HuH-7 (cell line): ENCODE results near the gene ZBTB38.

Experiments
- DNase-seq: peaks from one replicate; pipeline ENCODE4 v3.0.0; 2011; ENCODE audit warnings: low spot score

Gene ZBTB38

DNA sequence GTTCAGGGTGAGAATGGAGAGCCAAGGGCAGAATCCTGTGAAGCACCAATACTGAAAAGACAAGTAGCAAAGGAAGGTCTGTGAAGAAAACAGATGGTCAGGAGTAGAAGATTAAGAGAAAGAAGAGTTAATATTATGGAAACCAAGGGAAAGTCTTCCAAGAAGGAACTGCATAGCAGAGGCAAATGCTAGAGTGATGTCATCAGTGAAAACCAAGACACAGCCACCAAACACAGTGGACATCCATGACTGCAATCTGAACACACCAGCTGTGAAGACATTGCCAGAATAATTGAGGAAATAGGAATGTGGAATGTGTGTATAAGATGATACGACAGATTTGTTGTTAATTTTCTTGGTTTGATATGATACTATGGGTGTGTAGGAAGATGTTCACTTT is 26.8 kb upstream of the ZBTB38 start:
- DNase-seq = no peak

DNA sequence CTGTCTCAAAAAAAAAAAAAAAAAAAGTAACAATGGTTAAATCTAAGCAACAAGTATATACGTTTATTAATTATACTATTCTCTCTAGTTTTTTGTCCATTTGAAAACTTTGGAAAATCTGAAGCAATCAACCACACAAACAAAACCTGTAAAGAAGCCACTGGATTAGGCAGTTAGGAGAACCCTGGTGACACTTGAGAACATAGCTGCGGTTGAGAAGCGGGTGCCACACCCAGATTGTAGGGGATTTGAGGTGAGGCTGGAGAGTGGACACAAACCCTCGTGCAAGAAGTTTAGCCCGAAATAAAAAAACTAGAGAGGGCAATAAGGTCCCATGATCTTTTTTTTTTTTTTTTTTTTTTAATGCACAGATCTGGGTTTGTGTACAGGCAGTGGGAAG is 25.9 kb upstream of the ZBTB38 start:
- no peak for DNase-seq

DNA sequence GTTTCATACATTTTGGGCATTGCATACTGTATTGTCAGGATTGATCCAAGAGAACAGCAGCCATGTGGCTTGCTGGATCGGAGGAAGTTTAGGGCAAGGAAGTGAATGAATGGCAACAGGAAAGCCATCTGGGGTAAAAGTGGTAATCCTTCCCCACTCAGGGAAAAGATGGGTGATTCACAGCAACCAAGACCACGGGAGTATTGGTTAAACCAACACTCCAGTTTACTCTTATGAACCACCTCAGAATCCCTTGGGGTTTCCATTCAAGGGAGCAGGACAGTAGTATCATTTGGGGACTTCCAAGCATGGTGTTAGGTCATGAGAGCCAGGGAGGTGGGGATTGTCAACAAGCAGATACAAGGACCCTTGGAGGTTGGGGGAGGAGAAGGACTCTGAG is 25.2 kb upstream of the ZBTB38 start:
- DNase-seq = no peak

DNA sequence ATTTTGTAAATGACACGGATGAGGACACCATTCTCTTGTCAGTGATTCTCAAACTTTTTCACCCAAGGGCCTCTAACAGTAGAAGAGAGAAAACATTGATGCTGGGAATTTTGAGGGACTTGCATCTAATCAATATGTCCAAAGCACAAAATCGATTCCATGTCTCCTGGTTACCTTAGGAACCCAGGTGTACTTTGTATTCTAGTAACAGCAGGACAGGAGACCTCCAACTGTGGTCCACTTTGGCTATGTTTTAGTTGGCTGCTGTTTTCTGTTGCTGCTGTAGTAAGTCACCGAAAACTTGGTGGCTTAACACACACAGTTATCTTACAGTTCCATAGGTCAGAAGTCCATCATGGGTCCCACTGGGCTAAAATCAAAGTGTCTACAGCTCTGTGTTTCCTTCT is 24.4 kb upstream of the ZBTB38 start:
- DNase-seq = no peak

DNA sequence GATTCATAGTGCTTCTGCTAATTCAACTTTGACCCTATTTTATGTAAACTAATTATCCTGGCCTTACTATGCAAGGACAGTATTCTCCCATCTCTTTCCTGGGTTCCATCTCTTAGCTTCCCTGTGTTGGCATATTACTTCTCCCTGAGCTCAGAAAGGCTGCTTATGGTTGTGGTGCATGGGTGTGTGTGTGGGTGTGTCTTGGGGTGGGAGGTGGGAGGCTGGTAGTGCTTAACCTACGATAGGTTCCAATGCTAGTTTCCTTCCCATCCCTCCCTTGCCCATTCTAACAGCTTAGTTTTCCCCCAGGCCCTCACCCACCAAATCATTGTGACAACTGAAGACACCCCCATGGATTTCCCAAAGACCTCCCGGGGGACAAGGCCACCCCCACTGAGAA is 22.8 kb upstream of the ZBTB38 start:
- no peak for DNase-seq

DNA sequence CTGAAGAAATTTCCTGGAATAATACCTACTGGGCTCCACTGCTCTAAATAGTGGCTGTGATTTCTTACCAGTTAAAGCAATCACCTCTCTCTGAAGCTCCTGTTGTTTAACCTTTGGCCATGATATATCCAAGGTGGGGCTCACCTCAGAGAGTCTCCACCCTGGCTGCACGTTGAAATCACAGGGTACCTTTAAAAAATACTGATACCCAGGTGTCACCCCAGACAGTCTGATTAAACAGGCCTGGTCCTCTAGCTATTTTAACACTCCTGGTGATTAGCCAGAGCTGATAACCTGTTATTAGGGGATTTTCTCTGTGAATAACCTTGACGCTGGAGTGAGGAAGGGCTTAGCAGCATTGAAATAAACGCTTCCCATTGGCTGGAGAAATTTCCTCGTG is 22.3 kb upstream of the ZBTB38 start:
- DNase-seq = no peak

DNA sequence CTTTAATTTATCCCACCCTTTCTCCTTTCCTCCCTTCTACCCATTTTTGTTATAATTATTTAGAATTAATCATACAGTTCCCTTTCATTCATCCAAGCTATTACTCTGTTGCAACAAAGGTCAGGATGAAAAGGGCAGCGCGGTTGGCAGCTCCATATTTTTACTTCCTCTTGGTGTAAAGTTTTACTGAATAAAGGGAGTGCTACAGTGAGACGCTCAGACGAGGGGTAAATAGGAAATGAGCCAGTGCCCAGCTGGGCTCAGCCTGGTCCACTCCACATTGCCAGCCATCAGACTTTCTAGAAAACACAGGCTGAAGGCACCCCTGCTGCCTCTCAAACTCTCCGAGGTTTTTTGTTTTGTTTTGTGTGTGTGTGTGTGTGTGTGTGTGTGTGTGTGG is 21.9 kb upstream of the ZBTB38 start:
- no peak for DNase-seq

DNA sequence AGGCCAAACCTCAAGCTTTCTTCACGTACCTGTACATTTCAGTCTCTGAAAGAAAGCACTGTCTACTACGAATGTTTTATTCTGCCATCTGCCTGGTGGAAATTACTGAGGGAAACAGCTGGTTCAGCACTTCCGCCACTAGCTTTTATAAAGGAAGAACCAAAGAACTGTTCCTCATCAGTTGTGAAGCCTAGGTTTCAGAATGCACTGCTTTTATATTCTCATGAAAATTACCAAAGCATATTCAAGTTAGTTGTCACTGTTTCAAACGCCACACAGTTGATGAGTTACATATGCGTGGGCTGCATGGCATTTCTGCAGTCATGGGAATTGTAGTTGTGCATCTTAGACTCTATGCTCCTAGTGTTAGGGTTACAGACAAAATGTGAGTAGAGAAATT is 21.5 kb upstream of the ZBTB38 start:
- DNase-seq = no peak

DNA sequence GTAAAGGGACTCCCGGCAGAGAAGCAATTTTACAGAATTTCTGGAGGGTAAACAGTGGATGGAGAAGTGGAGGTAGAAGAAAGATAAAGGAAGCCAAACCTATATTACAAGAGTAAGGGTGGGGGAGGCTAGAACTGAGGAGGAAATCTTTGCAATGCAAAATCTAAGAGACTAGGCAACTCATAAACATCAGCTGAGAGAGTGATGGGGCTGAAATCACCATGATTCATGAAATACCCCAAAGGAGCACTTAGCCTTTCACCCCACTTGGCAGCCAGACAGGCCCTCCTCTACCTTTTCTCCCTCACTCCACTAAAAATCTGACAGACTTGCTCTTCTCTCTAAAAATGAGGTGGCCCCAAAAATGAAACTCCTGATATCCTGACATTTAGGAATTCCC is 19.5 kb upstream of the ZBTB38 start:
- no peak for DNase-seq

DNA sequence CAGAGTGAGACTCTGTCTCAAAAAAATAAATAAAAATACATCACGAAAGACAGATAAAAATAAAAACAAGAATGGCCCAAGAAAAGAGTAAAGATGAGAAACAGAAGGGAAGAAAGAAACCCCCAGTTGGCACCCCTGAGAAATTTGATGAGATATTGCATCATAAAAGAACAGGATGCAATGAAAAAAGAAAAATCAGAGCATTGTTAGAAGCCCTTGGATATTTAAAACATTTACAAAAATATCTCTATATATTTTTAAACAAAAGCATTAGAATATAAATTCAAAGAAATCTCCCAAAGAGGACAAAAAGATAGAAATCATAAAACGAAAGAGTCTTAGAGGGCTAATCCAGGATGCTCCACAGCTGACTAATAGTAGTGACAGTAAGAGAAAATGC is 18.6 kb upstream of the ZBTB38 start:
- no peak for DNase-seq

DNA sequence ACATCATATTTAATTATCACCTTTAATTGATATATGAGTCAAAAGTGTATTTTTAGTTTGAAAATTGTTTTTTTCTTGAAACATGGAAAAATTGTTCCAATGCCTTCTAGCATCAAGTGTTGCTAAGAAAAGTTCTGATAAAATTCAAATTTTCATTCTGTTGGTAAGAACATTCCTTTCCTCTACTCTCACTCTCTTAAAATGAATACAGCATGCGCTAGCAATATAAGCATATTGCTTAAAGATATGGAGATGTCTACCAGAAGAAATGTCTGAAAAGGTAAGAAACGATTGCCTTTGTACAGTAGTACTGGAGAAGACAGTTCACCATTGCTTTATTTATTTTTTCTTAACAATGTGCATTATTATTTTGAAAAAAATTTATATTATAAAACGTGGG is 17.6 kb upstream of the ZBTB38 start:
- DNase-seq = no peak

DNA sequence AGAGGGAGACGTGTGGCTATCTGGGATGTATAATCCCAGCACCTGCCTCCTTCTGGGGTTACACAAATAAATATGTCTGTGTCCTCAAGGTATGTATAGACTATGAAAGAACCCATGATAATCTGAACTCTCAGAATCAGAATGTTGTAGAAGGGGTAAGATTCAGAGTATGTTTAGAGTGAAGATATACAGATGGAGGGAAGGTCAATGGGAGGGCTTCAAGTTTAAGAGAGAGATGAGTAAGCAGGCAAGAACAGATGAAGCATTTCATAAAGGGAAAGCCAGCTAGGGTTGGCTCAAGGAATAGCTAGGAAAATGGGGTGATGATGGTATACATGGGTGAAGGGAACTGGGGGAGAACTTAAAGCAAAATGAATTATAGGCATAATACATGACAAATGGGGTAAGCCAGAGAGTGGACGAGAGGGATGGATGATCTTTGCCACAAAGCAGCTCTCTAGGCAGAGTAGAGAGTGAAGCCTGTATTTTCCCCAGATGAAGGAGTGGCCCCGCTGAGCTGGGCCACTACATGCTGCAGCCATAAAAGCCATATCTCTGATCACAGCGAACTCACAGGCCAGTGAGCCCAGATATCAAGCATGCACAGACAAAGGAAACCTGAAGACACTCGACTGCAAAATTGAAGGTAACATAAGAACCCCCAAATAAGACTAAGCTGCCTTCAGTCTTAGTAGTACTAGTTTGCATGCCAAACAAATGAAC is 15.9 kb upstream of the ZBTB38 start:
- DNase-seq = no peak

DNA sequence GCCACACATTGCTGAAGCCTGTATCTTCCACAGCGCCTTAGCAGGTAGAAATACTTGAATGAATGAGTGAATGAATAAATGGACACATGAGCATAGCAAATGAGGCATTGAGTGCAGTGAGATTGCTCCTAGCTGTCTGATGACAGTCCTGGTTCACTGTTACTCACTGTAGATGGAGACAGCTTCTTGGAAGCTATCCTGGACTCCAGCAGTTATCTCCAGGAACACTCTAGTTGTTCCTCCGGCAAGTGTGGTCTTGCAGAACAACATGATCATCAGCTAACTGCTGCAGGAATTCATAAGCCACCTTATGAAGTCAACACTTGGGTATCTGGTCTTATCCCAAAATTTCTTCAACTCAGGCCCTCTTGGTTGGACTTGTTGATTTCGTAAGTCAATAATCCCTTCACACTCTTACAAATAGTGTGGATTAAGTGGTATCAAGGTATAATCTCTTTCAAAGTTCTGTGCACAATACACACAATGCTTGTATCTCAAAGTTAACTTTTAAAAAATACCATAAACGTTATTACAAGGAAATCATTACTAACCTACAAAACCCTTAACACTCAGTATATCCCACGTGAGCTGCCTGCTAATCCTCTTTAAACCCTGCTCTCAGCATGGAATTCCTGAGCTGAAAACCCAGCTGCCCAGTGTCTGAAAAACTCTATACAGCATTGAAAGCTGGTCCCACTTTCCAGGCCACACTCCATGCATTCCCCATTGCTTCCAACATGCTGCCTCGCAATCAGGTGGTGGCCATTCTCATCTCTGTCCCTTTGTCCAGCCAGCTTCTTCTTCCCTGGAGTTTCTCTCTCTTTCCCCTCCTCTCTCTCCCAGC is 14.4 kb upstream of the ZBTB38 start:
- no peak for DNase-seq

DNA sequence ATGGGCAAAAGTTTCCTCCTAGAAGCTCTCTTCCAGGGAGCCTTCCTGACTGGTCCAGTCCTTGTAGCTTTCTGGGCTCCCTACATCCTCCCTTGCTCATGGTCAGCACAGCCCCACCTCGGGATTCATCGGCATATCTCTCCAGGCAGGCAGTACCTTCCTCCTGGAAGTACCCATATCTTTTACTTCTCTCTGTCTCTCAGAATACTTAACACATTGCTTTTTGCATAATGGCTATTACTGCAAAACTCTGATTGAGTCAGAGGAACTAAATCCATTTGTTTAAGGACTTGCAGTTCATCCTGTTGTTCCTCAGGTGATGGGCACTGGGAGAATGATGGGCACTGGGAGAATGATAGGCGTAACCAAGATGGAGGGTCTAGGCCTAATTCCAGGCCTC is 13.8 kb upstream of the ZBTB38 start:
- no peak for DNase-seq

DNA sequence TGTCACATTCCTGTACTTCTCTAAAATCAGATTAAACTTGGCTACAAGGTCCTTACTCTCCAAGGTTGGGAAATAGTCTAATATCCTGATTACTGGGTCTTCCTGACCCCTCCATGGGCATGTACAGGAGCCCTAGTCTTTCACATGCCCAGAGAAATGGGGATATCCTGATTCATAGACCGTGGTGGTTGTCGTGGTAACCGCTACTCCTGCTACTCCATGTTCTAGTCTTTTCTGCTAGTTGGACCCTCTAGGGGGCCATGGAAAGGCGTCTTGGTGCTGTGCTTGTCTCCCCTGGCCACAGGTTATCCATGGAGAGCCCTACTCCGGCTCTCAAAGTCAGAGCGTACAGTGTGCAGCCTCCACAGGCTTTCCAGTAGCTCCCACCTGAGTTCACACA is 13.1 kb upstream of the ZBTB38 start:
- DNase-seq = no peak

DNA sequence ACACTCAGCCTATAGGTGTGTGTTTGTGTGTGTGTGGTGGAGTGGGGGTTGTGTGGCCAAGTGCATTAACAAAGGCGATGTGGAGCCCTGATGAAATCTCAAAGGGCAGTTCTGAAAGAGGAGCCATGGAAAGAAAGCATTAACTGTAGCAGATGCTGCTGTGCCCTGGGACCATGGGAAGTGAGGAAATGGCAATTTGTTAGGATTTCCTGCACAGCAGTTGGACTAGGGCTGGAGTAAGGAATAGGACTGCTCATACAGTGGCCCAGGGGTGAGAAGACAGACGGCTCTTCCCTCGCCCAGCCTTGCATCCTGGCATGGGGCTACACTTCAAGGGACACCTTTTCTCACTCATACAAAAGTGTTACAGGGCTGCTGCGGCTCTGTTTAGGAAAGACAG is 12.3 kb upstream of the ZBTB38 start:
- no peak for DNase-seq

DNA sequence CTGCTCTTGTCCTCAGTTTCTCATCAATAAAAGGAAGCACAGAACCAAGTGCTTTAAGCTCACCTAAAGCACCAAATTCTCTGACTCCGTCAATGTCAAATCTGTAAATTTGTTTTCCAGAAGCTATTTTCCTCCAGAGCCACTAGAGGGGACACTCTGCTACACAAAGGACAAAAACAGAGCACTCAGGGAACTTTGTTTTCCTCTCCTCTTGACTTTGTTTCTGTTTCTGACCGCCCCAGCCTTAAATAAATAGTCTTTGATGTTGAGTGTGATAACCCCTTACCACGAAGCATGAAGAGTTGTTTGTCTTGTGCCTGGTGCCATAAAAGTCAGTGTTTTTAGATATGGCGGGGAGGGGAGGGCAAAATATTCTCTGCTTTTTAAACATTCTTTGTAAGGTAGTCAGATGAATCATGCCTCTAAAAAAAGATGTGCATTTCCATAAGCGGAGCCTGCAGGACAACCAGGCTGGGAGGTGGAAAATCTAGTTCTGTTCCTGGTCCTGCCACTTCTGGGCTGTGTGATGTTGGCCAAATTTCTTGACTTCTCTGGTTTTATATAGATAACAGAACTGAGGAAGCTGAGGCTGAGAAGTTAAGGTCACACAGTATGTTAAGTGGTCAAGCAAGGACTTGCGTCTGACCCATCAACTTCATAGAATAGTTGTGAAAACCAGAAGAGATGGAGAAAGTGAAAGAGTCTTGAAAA is 7.3 kb upstream of the ZBTB38 start:
- peak; percentile 31 for DNase-seq

DNA sequence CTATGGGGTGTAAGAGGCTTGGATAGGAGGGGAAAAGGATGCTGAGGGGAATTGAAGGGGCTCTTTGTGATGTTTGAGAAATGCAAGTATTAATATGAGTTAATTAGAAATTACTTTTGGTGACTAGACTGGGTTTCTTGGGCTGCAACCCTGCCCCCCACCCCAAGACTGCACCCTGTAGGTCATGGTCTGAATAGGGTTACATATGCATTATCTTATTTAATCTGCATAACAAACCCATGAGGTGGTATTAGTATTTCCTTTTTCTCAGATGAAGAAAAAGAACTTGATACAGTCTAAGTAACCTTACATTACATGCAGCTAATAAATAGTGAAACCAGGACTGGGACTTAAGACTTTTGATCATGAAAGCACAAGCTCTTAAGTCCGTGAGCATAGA is 5.6 kb upstream of the ZBTB38 start:
- DNase-seq = no peak

DNA sequence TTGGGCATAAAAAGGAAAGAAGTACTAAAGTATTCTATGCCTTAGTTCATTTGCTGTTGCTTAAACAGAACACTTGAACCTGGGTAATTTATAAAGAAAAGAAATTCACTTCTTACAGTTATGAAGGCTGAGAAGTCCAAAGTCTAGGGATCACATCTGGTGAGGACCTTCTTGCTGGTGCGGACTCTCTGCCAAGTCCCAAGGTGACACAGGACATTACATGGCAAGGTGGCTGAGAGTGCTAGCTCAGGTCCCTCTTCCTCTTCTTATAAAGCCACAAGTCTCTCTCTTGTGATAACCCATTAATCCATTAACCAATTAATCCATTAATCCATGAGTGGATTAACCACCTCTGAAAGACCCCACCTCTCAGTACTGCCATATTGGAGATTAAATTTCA is 3.1 kb upstream of the ZBTB38 start:
- DNase-seq = no peak

DNA sequence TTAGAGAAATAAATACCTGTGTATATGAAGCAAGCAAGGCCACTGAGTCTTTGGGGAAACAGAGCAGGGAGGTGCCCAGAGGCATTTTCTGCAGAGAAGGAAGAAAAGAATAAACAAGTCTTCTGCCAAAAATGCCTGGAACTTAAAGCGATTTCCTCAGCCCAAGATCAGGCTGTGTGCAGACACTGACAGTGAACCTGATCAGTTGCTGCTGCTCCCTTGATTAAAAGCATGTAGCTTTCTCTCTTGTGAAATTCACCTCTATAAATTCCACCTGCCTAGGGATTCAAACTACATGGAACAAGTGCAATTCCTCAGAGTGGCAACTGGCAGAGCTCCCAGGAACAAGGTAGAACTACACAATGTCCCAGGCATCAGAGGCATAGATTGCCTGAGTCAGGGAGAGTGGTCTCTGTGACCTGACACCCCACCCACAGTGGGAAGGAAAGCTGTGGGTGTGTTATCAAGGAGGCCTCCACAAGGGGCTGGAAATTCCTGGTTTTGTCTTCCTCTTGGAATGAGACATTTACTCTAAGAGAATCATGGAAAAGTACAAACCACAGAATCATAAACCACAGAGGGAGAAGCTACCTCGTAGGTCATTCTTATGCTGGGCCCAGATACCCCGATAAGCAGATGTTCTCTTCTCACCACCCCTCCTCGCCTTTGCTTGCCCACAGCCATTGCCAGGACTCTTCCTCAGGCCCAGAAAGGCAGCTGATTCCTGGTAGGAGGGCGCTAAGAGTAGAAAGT is 1.8 kb upstream of the ZBTB38 start:
- DNase-seq = peak; percentile 12

DNA sequence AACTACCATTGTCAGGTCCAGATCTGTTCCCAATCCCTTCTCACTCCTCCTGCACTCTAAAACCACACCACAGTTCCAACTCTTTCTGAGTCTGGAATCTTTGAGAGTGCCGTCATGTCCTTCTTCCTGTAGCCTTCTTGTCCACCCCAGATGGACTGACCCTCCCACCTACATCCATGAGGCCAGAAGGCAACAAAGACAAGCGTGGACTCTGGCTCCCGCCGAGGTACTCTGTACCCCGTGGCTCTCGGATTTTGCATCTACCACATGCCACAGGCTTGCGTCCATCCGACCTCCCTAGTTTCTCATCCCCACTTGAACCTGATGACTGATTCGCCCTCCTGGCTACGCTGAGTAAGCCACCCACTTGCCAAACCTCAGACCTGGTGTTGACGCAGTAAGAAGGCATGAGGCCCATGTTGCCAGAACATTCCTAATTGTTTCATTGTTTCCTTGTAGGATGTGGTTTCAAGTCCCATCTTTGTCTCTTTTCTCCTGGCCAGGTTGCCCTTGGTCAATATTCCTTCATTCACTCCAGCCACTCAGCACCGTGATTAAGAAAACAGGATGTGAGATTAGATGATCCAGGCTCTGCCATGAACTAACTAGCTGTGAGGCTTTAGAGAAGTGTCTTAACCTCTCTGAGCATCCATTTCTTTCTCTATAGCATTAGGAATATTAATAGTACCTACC is 1.1 kb upstream of the ZBTB38 start:
- no peak for DNase-seq
